ENCODE data around the gene CCSER1.

Gene CCSER1

DNA sequence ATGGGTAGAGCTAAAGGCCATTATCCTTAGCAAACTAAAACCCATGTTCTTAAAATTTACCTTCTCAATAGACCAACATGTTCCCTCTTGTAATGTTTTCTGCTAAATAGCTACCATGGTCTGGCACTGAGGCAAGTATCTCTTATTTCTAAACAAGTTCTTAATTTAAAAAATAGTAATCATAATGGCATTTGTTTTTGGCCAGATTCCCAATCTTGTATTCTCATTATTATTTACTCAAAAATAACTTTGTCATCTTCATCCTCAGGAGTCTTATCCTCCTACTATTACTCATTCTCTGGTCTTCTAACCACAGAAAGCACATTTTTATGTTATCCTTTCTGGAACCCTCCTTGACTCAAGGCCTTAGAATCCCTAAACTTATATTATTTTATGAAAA is 931.2 kb downstream of the CCSER1 start:
- H3K4me3 ChIP-seq (ENCODE audit: low read depth, low read length), result no peak overlapping the region
- peak; percentile 19 for DNase-seq (ENCODE audit: low read depth)
- TF ChIP-seq, protein P1, sequence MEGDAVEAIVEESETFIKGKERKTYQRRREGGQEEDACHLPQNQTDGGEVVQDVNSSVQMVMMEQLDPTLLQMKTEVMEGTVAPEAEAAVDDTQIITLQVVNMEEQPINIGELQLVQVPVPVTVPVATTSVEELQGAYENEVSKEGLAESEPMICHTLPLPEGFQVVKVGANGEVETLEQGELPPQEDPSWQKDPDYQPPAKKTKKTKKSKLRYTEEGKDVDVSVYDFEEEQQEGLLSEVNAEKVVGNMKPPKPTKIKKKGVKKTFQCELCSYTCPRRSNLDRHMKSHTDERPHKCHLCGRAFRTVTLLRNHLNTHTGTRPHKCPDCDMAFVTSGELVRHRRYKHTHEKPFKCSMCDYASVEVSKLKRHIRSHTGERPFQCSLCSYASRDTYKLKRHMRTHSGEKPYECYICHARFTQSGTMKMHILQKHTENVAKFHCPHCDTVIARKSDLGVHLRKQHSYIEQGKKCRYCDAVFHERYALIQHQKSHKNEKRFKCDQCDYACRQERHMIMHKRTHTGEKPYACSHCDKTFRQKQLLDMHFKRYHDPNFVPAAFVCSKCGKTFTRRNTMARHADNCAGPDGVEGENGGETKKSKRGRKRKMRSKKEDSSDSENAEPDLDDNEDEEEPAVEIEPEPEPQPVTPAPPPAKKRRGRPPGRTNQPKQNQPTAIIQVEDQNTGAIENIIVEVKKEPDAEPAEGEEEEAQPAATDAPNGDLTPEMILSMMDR (IDR thresholded peaks at IDR 0.05; ENCODE audit: low read depth, low read length, missing control alignments), result no peak
- in situ Hi-C loops (cut with HindIII; ENCODE audit: low sequenced_read_pairs), result no loop called here

DNA sequence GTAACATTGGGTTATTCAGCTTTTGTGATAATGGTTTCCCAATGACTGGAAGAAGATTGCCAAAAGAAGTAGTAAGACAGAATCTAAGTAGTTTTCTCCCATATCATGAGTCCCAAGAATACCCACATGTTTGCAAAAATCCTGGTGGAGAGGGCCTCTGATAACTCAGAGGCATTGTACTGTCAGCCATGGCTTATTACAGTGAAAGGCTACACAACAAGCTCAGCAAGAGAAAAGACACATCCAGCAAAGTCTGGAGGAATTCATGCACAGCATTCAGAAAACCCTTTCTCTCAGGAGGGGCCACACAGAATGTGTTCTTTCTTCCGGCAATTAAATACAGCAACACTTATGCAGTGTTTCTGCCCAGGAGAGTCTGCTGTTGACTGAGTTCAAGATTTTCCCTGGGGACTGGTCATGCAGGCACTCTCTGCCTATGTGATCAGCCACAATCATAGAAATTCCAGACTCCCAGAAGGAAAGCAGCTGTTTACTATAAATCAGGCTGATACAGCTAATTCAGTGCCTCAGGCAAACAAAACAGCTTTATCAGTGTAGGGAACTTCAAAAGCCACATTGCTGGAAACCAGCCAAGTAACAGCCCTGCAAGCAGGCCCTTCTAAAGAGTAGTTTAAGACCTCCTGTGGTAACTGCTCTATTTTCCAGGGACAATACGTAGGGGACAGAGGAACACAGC is 937.1 kb downstream of the CCSER1 start:
- in situ Hi-C loops (cut with HindIII; ENCODE audit: low sequenced_read_pairs), result no loop called here
- DNase-seq (ENCODE audit: low read depth), result peak; percentile 76
- TF ChIP-seq, protein P1 (IDR thresholded peaks at IDR 0.05; ENCODE audit: low read depth, low read length, missing control alignments), result no peak
- H3K4me3 ChIP-seq (ENCODE audit: low read depth, low read length), result no peak overlapping the region

DNA sequence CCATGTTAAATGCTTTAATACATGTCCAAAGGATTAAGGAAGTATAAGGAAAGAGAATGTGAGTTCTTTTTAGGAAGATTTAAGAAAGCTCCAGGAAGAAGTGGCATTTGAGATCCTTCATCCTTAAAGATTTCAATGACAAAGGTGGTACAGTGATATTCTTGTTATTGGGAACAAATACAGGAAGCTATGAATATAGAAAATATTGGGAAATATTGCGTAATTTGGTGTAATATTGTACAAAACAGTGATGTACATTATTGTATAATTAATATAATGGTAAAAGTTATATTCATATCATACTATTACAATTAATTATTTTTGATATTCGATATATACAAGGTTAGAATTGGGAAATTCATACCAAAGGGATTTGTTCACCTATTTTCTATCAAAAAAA is 937.9 kb downstream of the CCSER1 start:
- H3K4me3 ChIP-seq (ENCODE audit: low read depth, low read length), result no peak overlapping the region
- DNase-seq (ENCODE audit: low read depth), result no peak
- TF ChIP-seq, protein P1 (IDR thresholded peaks at IDR 0.05; ENCODE audit: low read depth, low read length, missing control alignments), result no peak
- in situ Hi-C loops (cut with HindIII; ENCODE audit: low sequenced_read_pairs), result no loop called here

DNA sequence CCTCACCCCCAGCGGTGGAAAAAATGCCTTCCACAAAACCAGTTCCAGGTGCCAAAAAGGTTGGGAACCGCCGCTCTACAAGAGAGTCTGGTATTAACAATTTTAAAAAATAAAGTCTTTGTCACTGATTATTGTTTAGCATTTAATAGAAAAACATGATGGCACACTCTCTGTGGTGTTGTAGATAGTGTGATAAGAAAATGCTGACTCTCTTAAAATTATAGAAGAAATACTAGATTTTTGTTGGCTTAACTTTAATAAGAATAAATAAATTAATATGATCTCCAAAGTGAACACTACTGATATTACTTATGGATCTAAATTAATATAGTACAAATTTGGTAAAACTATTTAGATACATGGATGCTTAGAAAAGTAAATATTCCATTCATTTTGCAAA is 943.5 kb downstream of the CCSER1 start:
- DNase-seq (ENCODE audit: low read depth), result no peak
- no peak overlapping the region for H3K4me3 ChIP-seq (ENCODE audit: low read depth, low read length)
- in situ Hi-C loops (cut with HindIII; ENCODE audit: low sequenced_read_pairs), result no loop called here
- TF ChIP-seq, protein P1 (IDR thresholded peaks at IDR 0.05; ENCODE audit: low read depth, low read length, missing control alignments), result no peak

DNA sequence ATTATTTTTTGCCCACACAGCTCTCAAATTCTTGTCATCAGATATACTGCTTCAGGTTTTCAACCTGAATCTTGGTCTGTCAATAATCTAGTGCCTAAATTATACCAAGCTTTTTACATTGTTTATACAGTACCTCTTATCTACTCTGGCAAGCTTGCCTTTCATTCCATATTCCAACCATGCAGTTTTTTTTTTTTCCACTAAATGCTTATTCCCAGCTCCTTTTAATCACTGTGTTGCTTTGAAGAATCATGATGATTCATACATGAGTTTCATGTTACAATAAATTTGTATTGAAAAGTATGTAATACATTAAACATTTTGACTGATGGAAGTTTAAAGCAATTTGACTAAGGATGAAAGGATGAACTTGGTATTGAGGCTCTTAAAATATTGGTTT is 949.0 kb downstream of the CCSER1 start:
- no peak for DNase-seq (ENCODE audit: low read depth)
- TF ChIP-seq, protein P1 (IDR thresholded peaks at IDR 0.05; ENCODE audit: low read depth, low read length, missing control alignments), result no peak
- in situ Hi-C loops (cut with HindIII; ENCODE audit: low sequenced_read_pairs), result no loop called here
- no peak overlapping the region for H3K4me3 ChIP-seq (ENCODE audit: low read depth, low read length)

DNA sequence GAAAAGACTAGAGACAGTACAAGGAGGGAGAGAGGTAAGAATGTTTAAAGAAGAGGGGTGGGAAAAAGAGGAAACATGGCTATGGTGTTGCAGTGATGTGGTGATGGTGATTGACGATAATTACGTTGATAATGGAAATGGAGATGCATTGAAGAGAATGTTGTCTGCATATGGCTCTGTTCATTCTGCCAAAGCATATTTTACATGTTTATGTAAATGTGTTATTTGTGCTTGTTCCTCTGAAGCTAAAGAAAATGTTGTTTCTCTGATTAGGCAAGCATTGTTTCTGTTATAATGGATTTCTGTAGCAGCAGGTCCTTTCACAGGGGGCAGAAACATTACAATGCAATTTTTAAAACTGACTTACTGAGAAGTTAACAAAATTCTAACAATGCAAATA is 958.8 kb downstream of the CCSER1 start:
- DNase-seq (ENCODE audit: low read depth), result no peak
- in situ Hi-C loops (cut with HindIII; ENCODE audit: low sequenced_read_pairs), result no loop called here
- H3K4me3 ChIP-seq (ENCODE audit: low read depth, low read length), result no peak overlapping the region
- TF ChIP-seq, protein P1 (IDR thresholded peaks at IDR 0.05; ENCODE audit: low read depth, low read length, missing control alignments), result no peak
